Glutamatergic neuron (in vitro differentiated cells): Measurements from ENCODE around the gene PSMF1. TPM values are rescaled to one million over a fixed set of nuclear protein-coding genes. Genes with fewer than 3 reads are reported as not detected.
A peak's percentile ranks its signal among the peaks of the same experiment; 100 is the strongest.
"Not testable (repeated sequence)": the region's sequence is repeated elsewhere in the genome, so short reads cannot be mapped to it uniquely, and the experiment has no call there.

Experiments
- DNase-seq: peaks from one replicate; pipeline ENCODE4 v3.0.0; 2022
- H3K27ac Mint-ChIP-seq: one replicate; pipeline ENCODE4 v1.8.0; 2020; ENCODE audit warnings: mild to moderate bottlenecking, mixed read lengths, inconsistent platforms; ENCODE audit not compliant: unreplicated experiment
- H3K27me3 Mint-ChIP-seq: one replicate; pipeline ENCODE4 v1.8.0; 2020; ENCODE audit warnings: mild to moderate bottlenecking, moderate library complexity, mixed read lengths, inconsistent platforms; ENCODE audit not compliant: unreplicated experiment
- H3K36me3 Mint-ChIP-seq: one replicate; pipeline ENCODE4 v1.8.0; 2020; ENCODE audit warnings: mild to moderate bottlenecking, mixed read lengths, inconsistent platforms; ENCODE audit not compliant: unreplicated experiment
- H3K4me1 Mint-ChIP-seq: one replicate; pipeline ENCODE4 v1.8.0; 2020; ENCODE audit warnings: mild to moderate bottlenecking, low read depth, mixed read lengths, inconsistent platforms; ENCODE audit not compliant: unreplicated experiment
- H3K4me3 Mint-ChIP-seq: one replicate; pipeline ENCODE4 v1.8.0; 2020; ENCODE audit warnings: mild to moderate bottlenecking, mixed read lengths, inconsistent platforms; ENCODE audit not compliant: unreplicated experiment
- H3K9me3 Mint-ChIP-seq: one replicate; pipeline ENCODE4 v1.8.0; 2020; ENCODE audit warnings: mild to moderate bottlenecking, moderate library complexity, mixed read lengths, inconsistent platforms; ENCODE audit not compliant: unreplicated experiment
- CTCF ChIP-seq: fragments of 200-600 bp; sonication (generic); IDR thresholded peaks from one replicate; pipeline ENCODE4 v1.5.0; 2021; ENCODE audit not compliant: partially characterized antibody, unreplicated experiment
- total RNA-seq: library from RNA; stranded (reverse); fragmentation: NEBNext Ultra II Directional; extraction: Animal tissue kit (Norgen Biotek cat#: 25700); gene quantifications from one replicate; pipeline ENCODE4 v1.2.1, GENCODE V29; 2021; ENCODE audit not compliant: unreplicated experiment

The PSMF1 gene
- total RNA-seq, 1 donor from 2014 or later = 241 TPM

- DNase-seq = peak; percentile 74
- H3K4me3 Mint-ChIP-seq = no peak overlapping the region
- H3K27ac Mint-ChIP-seq = no peak overlapping the region
These were observed 94.4 kb downstream of the PSMF1 start for GRCh38 chr20:1212607-1213396.

GRCh38 chr20:1214838-1215261, 96.4 kb downstream of the PSMF1 start:
- no peak for TF ChIP-seq CTCF
- no peak overlapping the region for H3K27ac Mint-ChIP-seq
- H3K4me3 Mint-ChIP-seq = no peak overlapping the region
- no peaks in the 10 kb centered on the region for H3K4me1 Mint-ChIP-seq
- peaks cover 6% of the 10 kb centered on the region for H3K27me3 Mint-ChIP-seq
- DNase-seq = no peak
- no peaks in the 10 kb centered on the region for H3K36me3 Mint-ChIP-seq
- H3K9me3 Mint-ChIP-seq = peaks cover 5% of the 10 kb centered on the region

More at GRCh38 chr20:1212607-1213396, 94.4 kb downstream of the PSMF1 start:
- Mint-ChIP-seq H3K4me1 (no peaks in the 10 kb centered on the region), H3K27me3 (peaks cover under 1% of the 10 kb centered on the region), H3K9me3 (peaks cover 5% of the 10 kb centered on the region), H3K36me3 (no peaks in the 10 kb centered on the region)
- peak; percentile 82 for TF ChIP-seq CTCF

DNA sequence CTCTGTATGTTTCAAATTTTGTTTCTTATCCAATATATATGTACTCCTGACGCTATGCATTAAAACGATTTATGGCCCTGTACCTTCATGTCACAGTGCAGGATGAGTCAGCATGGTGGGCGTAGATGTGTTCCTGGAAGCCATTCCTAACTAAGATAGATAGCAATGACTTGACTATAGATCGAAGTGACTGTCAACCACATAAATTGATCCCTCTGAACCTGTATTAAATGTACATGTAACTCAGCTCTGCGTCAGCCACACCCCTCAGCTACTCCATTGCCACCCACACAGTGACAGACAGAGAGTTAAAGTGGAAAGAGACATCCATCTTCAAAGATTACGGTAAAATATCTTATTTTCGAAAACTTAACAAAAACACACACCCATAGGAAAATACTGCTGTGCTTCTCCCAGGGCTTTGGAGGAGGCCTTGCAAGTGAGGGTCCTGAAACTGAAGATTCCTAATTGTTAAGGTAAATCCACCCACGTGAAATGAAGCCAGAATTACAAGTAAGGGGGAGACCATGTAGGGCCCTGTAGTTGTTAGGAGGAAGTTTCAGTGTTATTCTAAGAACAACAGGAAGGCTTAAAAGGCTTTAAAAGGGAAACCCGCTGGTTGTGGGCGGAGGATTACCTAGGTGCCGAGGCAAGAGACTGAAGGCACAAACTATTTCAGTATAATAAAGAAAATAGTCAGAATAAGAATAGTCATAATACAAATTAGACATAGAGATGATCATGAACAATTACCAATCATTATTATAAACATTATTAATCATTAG, 97.2 kb downstream of the PSMF1 start:
- Mint-ChIP-seq H3K9me3 (peaks cover 5% of the 10 kb centered on the region), H3K36me3 (no peaks in the 10 kb centered on the region), H3K27me3 (peaks cover 6% of the 10 kb centered on the region), H3K27ac (no peak overlapping the region), H3K4me1 (no peaks in the 10 kb centered on the region), H3K4me3 (no peak overlapping the region)
- no peak for DNase-seq
- TF ChIP-seq CTCF = no peak

GRCh38 chr20:1216527-1217427, 98.4 kb downstream of the PSMF1 start:
- not testable (repeated sequence) for H3K36me3 Mint-ChIP-seq, H3K27ac Mint-ChIP-seq, H3K4me3 Mint-ChIP-seq, H3K9me3 Mint-ChIP-seq, H3K4me1 Mint-ChIP-seq, H3K27me3 Mint-ChIP-seq, DNase-seq

Other genes with a start within 250 kb of the PSMF1 start
- gene ANGPT4, start 202.3 kb upstream of the PSMF1 start, total RNA-seq = 0.22 TPM
- gene RSPO4, start 116.3 kb upstream of the PSMF1 start, total RNA-seq = 0.86 TPM
- 5.0 TPM for gene TMEM74B, start 66.4 kb downstream of the PSMF1 start, total RNA-seq
- gene C20orf202, start 84.9 kb downstream of the PSMF1 start, total RNA-seq = not detected
- not detected for gene RAD21L1, start 107.4 kb downstream of the PSMF1 start, total RNA-seq
- gene SNPH, start 147.7 kb downstream of the PSMF1 start, total RNA-seq = 34.5 TPM
- gene SDCBP2, start 210.5 kb downstream of the PSMF1 start, total RNA-seq = 4.0 TPM